Stomach smooth muscle (tissue), 2 donors: ENCODE results near the gene TNP1.

Experiments used
- H3K27ac ChIP-seq: one replicate; pipeline ENCODE4 v1.7.0; 2013; ENCODE audit warnings: mild to moderate bottlenecking, low read length, inconsistent platforms
- H3K27me3 ChIP-seq, 2 donors: one replicate each; pipeline ENCODE4 v1.7.0; 2013; ENCODE audit warnings: low read length in 2 of 2; ENCODE audit not compliant: insufficient read depth in 2 of 2, control insufficient read depth in 1 of 2
- H3K36me3 ChIP-seq, 2 donors: one replicate each; pipeline ENCODE4 v1.7.0; 2013; ENCODE audit warnings: low read length in 2 of 2; ENCODE audit not compliant: control insufficient read depth in 2 of 2, insufficient read depth in 2 of 2
- H3K4me1 ChIP-seq: one replicate; pipeline ENCODE4 v1.7.0; 2013; ENCODE audit warnings: low read length; ENCODE audit not compliant: control insufficient read depth, insufficient read depth
- H3K4me3 ChIP-seq, 2 donors: one replicate each; pipeline ENCODE4 v1.7.0; 2013; ENCODE audit warnings: low read length in 2 of 2
- H3K9ac ChIP-seq, 2 donors: one replicate each; pipeline ENCODE4 v1.7.0; 2013; ENCODE audit warnings: low read length in 2 of 2, mild to moderate bottlenecking in 1 of 2
- H3K9me3 ChIP-seq, 2 donors: one replicate each; pipeline ENCODE4 v1.7.0; 2013; ENCODE audit warnings: low read length in 2 of 2; ENCODE audit not compliant: control insufficient read depth in 2 of 2
- donor health status: healthy.
- donor health status: Pancreatic carcinoma.

Gene TNP1

GRCh38 chr2:216888887-216889622 lies 29.2 kb upstream of the TNP1 start:
- peaks cover 10% of the 10 kb centered on the region for H3K4me1 ChIP-seq
- no peaks in the 10 kb centered on the region for H3K36me3 ChIP-seq
- H3K27ac ChIP-seq, result peak overlapping the region; percentile 24
- H3K4me3 ChIP-seq, result no peak overlapping the region
- H3K9ac ChIP-seq, result no peak overlapping the region
- no peaks in the 10 kb centered on the region for H3K9me3 ChIP-seq
- H3K27me3 ChIP-seq, result no peaks in the 10 kb centered on the region

- H3K4me3 ChIP-seq, result no peak overlapping the region
Observed at GRCh38 chr2:216888081-216888480, 28.2 kb upstream of the TNP1 start.

GRCh38 chr2:216887138-216887537 lies 27.3 kb upstream of the TNP1 start:
- no peaks in the 10 kb centered on the region for H3K27me3 ChIP-seq
- H3K4me3 ChIP-seq, result no peak overlapping the region
- no peaks in the 10 kb centered on the region for H3K9me3 ChIP-seq
- no peak overlapping the region for H3K27ac ChIP-seq
- H3K9ac ChIP-seq, result no peak overlapping the region
- peaks cover 15% of the 10 kb centered on the region for H3K4me1 ChIP-seq
- no peaks in the 10 kb centered on the region for H3K36me3 ChIP-seq

More at GRCh38 chr2:216888081-216888480, 28.2 kb upstream of the TNP1 start:
- Histone ChIP-seq H3K27me3 (no peaks in the 10 kb centered on the region), H3K9me3 (no peaks in the 10 kb centered on the region), H3K4me1 (peaks cover 15% of the 10 kb centered on the region), H3K36me3 (no peaks in the 10 kb centered on the region), H3K27ac (no peak overlapping the region), H3K9ac (no peak overlapping the region)

DNA sequence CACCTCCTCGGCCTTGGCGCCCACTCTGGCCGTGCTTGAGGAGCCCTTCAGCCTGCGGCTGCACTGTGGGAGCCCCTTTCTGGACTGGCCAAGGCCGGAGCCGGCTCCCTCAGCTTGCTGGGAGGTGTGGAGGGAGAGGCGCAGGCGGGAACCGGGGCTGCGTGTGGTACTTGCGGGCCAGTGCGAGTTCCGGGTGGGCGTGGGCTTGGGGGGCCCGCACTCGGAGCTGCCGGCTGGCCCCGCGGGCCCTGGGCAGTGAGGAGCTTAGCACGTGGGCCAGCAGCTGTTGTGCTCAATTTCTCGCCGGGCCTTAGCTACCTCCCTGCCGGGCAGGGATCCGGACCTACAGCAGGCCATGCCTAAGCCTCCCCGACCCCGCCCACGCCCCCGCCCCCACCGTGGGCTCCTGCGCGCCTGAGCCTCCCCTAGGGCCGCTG lies 25.3 kb upstream of the TNP1 start:
- Histone ChIP-seq H3K4me3 (no peak overlapping the region), H3K27me3 (no peaks in the 10 kb centered on the region), H3K27ac (no peak overlapping the region), H3K4me1 (peaks cover 20% of the 10 kb centered on the region), H3K9me3 (no peaks in the 10 kb centered on the region), H3K36me3 (no peaks in the 10 kb centered on the region), H3K9ac (no peak overlapping the region)

DNA sequence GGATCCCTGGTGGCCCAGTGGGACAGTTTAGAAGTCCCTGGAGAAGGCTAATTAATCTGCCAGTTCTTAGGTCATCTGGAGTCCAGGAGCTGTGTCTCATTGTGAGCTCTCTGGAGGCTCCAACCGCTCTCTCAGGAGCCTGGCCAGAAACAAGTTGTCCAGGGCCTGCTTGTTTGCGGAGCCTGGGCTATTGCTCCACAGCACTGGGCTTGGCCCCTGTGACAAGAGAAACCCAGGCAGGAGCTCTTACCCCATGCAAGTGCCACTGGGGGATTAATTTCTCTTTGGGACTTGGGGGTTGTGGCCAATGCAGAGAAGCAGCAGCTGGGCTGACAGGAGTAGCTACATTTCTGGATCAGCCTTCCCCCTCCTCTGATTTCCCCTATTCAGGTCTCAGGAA lies 24.5 kb upstream of the TNP1 start:
- H3K4me1 ChIP-seq, result peaks cover 20% of the 10 kb centered on the region
- no peak overlapping the region for H3K27ac ChIP-seq
- H3K36me3 ChIP-seq, result no peaks in the 10 kb centered on the region
- no peaks in the 10 kb centered on the region for H3K27me3 ChIP-seq
- no peak overlapping the region for H3K9ac ChIP-seq
- no peaks in the 10 kb centered on the region for H3K9me3 ChIP-seq
- H3K4me3 ChIP-seq, result no peak overlapping the region

GRCh38 chr2:216882876-216883275 lies 23.0 kb upstream of the TNP1 start:
- Histone ChIP-seq H3K27me3 (no peaks in the 10 kb centered on the region), H3K4me3 (no peak overlapping the region), H3K9me3 (no peaks in the 10 kb centered on the region), H3K4me1 (peaks cover 12% of the 10 kb centered on the region), H3K36me3 (no peaks in the 10 kb centered on the region), H3K27ac (no peak overlapping the region), H3K9ac (no peak overlapping the region)

DNA sequence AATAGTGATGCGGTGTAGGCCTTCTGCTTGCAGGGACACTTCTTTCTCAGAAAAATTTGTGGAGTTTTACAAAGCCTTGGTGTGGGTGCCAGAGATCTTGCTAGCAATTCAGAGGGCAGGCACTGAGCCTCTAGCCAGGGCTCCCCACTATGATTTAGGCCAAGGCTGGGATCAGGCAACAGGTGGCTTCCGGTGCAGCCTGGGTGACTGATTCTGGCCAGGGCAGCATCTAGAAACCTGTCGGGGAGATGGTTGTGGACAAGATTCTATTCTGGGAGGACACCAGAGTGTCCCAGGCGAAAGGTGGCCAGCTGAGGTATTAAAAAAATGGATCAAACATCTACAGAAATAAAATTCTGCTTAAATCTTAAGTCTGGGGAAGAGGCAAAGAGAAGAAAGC lies 21.5 kb upstream of the TNP1 start:
- no peaks in the 10 kb centered on the region for H3K36me3 ChIP-seq
- no peak overlapping the region for H3K9ac ChIP-seq
- no peaks in the 10 kb centered on the region for H3K27me3 ChIP-seq
- H3K4me3 ChIP-seq, result no peak overlapping the region
- H3K27ac ChIP-seq, result no peak overlapping the region
- H3K4me1 ChIP-seq, result peaks cover 12% of the 10 kb centered on the region
- no peaks in the 10 kb centered on the region for H3K9me3 ChIP-seq

- no peaks in the 10 kb centered on the region for H3K36me3 ChIP-seq
- H3K27ac ChIP-seq, result no peak overlapping the region
- H3K27me3 ChIP-seq, result no peaks in the 10 kb centered on the region
- H3K9ac ChIP-seq, result no peak overlapping the region
- H3K4me3 ChIP-seq, result no peak overlapping the region
- H3K4me1 ChIP-seq, result peaks cover 12% of the 10 kb centered on the region
- H3K9me3 ChIP-seq, result no peaks in the 10 kb centered on the region
Observed at GRCh38 chr2:216880509-216881184, 20.8 kb upstream of the TNP1 start.

GRCh38 chr2:216879727-216880508 lies 20.1 kb upstream of the TNP1 start:
- H3K27ac ChIP-seq, result no peak overlapping the region
- peaks cover 12% of the 10 kb centered on the region for H3K4me1 ChIP-seq
- no peaks in the 10 kb centered on the region for H3K9me3 ChIP-seq
- H3K27me3 ChIP-seq, result no peaks in the 10 kb centered on the region
- H3K9ac ChIP-seq, result no peak overlapping the region
- no peaks in the 10 kb centered on the region for H3K36me3 ChIP-seq
- H3K4me3 ChIP-seq, result no peak overlapping the region

DNA sequence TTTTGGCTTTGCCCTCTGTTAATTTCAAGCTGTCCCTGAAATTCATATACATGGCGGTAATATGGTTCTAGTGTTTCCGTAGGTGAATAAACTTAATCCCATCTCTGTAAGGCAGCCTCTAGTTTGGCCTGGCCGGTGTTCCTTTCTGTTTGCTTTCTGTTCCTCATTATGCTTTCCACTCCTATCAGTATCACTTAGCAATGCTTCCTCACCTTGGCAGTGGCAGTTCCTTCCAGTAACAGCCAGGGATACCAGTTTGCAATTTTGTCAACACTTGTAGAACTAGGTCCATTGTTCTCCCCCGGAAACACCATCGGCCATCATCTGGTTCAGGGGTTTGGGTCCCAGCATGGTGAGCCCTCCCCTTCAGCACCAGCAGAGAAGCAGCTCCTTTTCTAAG lies 18.2 kb upstream of the TNP1 start:
- peaks cover 5% of the 10 kb centered on the region for H3K4me1 ChIP-seq
- H3K36me3 ChIP-seq, result no peaks in the 10 kb centered on the region
- no peaks in the 10 kb centered on the region for H3K9me3 ChIP-seq

More for the DNA sequence above, 18.2 kb upstream of the TNP1 start:
- Histone ChIP-seq H3K4me3 (no peak overlapping the region), H3K27ac (no peak overlapping the region), H3K27me3 (no peaks in the 10 kb centered on the region), H3K9ac (no peak overlapping the region)
